Calu3 (cell line): Measurements from ENCODE around the gene EFHD2. TPM values are rescaled to one million over a fixed set of nuclear protein-coding genes. Genes with fewer than 3 reads are reported as not detected.

ENCODE experiments used
- BruUV-seq: library from RNA; stranded (reverse); fragments of 400-500 nt; replicated peaks from 2 replicates; lab custom pipeline; 2021; lab: Mats Ljungman, UMichigan
- CTCF ChIA-PET: fragments of 300-600 bp; sonication (Branson Sonifier 250); formaldehyde crosslinking; loops from one replicate; lab custom pipeline; 2022; ENCODE audit warnings: antibody characterized with exemption; lab: Charles Lee
- DNase-seq: peaks from one replicate; pipeline ENCODE4 v3.0.0; 2022
- H3K27ac Mint-ChIP-seq: one replicate; pipeline ENCODE4 v1.8.0; 2022; ENCODE audit warnings: mixed read lengths; ENCODE audit not compliant: unreplicated experiment
- H3K27me3 Mint-ChIP-seq: one replicate; pipeline ENCODE4 v1.8.0; 2022; ENCODE audit warnings: mixed read lengths; ENCODE audit not compliant: unreplicated experiment
- H3K36me3 Mint-ChIP-seq: one replicate; pipeline ENCODE4 v1.8.0; 2022; ENCODE audit warnings: mild to moderate bottlenecking, moderate library complexity, mixed read lengths; ENCODE audit not compliant: insufficient read depth, unreplicated experiment
- H3K4me1 Mint-ChIP-seq: one replicate; pipeline ENCODE4 v1.8.0; 2022; ENCODE audit warnings: mild to moderate bottlenecking, low read depth, mixed read lengths; ENCODE audit not compliant: unreplicated experiment
- H3K4me3 Mint-ChIP-seq: one replicate; pipeline ENCODE4 v1.8.0; 2022; ENCODE audit warnings: mild to moderate bottlenecking, low read depth, moderate library complexity, mixed read lengths; ENCODE audit not compliant: unreplicated experiment
- H3K9me3 Mint-ChIP-seq: one replicate; pipeline ENCODE4 v1.8.0; 2022; ENCODE audit warnings: low read depth, mixed read lengths; ENCODE audit not compliant: unreplicated experiment
- intact Hi-C: fragments of 100-400 bp; cut with micrococcal nuclease; formaldehyde crosslinking; loops from one replicate; pipeline ENCODE4 v1.10.0; 2022; ENCODE audit not compliant: unreplicated experiment
- total RNA-seq: library from RNA; stranded (reverse); gene quantifications from 2 replicates; pipeline ENCODE4 v1.2.3, GENCODE V29; 2022
- TF ChIP-seq, protein P1 (sequence below): fragments of 200-600 bp; IDR thresholded peaks from one replicate; pipeline ENCODE4 v1.8.0; 2022; ENCODE audit warnings: antibody characterized with exemption; ENCODE audit not compliant: unreplicated experiment

Gene EFHD2
- total RNA-seq, 1 experiment from 2014 or later: 51.0 TPM

DNA sequence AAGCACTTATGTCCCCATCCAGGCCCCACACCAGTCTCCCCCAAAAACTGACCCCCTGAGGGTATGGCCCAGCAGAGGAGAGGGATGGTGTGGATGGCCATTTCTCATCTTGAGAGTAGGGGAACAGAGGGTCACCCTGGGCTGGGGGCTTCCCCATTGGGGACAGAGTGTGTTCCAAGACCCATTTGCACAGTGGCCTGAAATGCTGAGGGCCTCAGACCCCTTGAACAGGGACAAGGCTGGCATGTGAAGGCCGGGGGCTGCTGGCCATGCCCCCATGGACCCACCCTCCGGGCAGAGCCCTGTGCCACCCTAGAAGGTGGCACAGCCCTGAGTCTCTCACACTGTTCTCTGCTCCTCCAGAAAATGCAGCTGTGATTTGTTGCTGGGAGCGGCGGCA lies 36.5 kb downstream of the EFHD2 start:
- no TSS peak for BruUV-seq
- intact Hi-C loops: no loop called here
- H3K27me3 Mint-ChIP-seq: peaks cover 27% of the 10 kb centered on the region
- CTCF ChIA-PET: no interaction called here
- H3K36me3 Mint-ChIP-seq: no peaks in the 10 kb centered on the region
- DNase-seq: no peak
- TF ChIP-seq, protein P1, sequence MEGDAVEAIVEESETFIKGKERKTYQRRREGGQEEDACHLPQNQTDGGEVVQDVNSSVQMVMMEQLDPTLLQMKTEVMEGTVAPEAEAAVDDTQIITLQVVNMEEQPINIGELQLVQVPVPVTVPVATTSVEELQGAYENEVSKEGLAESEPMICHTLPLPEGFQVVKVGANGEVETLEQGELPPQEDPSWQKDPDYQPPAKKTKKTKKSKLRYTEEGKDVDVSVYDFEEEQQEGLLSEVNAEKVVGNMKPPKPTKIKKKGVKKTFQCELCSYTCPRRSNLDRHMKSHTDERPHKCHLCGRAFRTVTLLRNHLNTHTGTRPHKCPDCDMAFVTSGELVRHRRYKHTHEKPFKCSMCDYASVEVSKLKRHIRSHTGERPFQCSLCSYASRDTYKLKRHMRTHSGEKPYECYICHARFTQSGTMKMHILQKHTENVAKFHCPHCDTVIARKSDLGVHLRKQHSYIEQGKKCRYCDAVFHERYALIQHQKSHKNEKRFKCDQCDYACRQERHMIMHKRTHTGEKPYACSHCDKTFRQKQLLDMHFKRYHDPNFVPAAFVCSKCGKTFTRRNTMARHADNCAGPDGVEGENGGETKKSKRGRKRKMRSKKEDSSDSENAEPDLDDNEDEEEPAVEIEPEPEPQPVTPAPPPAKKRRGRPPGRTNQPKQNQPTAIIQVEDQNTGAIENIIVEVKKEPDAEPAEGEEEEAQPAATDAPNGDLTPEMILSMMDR: no peak
- no peaks in the 10 kb centered on the region for H3K9me3 Mint-ChIP-seq
- H3K27ac Mint-ChIP-seq: no peak overlapping the region
- no peaks in the 10 kb centered on the region for H3K4me1 Mint-ChIP-seq
- H3K4me3 Mint-ChIP-seq: no peak overlapping the region

DNA sequence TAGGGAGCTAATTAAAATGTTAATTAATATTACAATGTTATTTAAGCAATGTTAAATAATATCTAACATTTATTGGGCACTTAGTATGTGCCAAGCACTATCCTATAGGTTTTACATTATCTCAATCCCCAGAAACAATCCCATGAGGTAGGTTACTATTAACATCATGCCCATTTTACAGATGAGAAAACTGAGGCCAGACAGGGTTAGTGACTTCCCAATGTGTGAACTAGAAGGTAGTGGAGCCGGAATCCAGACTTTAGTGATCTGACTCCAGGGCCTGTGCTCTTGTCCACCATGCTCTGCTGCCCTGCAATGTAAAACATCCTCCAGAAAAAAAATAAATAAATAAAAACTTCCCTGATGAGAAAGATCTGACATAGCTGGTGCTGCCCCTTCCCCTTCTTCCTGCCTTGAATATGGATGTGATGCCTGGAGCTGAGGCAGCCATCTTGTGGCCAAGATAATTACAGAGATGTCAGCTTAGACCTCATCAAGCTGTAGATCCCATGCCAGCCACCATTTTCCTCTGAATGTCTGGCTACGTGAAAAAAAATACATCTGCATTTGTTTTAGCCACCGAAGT lies 39.3 kb downstream of the EFHD2 start:
- H3K36me3 Mint-ChIP-seq: no peaks in the 10 kb centered on the region
- CTCF ChIA-PET: no interaction called here
- peaks cover 27% of the 10 kb centered on the region for H3K27me3 Mint-ChIP-seq
- DNase-seq: no peak
- intact Hi-C loops: no loop called here
- TF ChIP-seq, protein P1: no peak
- H3K9me3 Mint-ChIP-seq: no peaks in the 10 kb centered on the region
- H3K27ac Mint-ChIP-seq: no peak overlapping the region
- H3K4me3 Mint-ChIP-seq: no peak overlapping the region
- no peaks in the 10 kb centered on the region for H3K4me1 Mint-ChIP-seq
- no TSS peak for BruUV-seq

DNA sequence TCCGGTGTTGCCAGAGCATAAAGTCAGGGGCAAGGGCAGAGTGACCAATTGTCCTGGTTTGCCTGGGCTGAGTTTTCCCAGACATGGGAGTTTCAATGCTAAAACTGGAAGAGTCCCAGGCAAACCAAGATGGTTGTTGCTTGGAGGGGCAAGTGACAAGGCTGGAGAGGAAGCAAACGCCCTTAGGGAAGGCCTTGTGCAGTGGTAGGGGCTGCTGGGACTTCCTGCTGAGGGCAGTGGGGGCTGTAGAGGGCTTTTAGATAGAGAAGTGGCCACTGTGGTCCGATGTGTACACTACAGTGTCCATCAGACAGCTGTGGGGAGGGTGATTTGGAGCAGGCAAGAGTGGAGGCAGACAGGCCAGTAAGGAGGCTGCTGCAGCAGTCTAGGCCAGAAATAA lies 39.9 kb downstream of the EFHD2 start:
- peaks cover 27% of the 10 kb centered on the region for H3K27me3 Mint-ChIP-seq
- intact Hi-C loops: no loop called here
- no TSS peak for BruUV-seq
- no peak overlapping the region for H3K27ac Mint-ChIP-seq
- H3K4me1 Mint-ChIP-seq: no peaks in the 10 kb centered on the region
- TF ChIP-seq, protein P1: no peak
- no peak for DNase-seq
- H3K9me3 Mint-ChIP-seq: no peaks in the 10 kb centered on the region
- CTCF ChIA-PET: no interaction called here
- no peaks in the 10 kb centered on the region for H3K36me3 Mint-ChIP-seq
- no peak overlapping the region for H3K4me3 Mint-ChIP-seq

DNA sequence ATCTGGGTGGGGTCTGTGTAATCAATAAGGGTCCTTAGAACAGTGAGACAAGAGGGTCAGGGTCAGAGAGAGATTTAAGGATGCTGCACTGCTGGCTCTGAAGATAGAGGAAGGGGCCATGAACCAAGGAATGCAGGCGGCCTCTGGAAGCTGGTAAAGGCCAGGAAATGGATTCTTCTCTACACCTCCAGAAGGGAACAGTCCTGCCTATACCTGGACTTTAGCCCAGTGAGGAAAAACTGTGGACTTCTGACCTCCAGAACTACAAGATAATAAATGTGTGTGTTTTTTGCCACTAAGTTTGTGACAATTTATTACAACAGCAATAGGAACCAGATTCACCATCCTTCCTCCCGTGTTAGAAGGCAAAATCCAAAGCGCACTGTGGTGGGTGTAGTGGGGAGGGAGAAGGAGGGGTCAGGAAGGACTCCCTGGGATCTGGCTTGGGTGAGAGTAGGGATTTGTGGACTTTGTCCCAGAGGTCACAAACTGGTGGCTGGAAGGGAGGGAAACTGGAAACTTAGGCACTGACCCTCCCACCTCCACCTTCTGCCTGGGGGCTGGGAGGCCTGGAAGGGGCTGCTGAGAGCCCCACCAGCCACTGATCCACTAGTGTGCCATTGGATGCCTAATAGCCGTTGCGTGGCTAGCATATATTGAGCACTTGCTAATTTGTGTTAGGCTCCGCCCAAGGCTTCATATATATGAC lies 41.5 kb downstream of the EFHD2 start:
- DNase-seq: no peak
- Mint-ChIP-seq H3K4me1 (no peaks in the 10 kb centered on the region), H3K27me3 (peaks cover 15% of the 10 kb centered on the region), H3K9me3 (no peaks in the 10 kb centered on the region), H3K27ac (no peak overlapping the region), H3K4me3 (no peak overlapping the region), H3K36me3 (no peaks in the 10 kb centered on the region)
- TF ChIP-seq, protein P1: no peak
- CTCF ChIA-PET: no interaction called here
- intact Hi-C loops: no loop called here
- BruUV-seq: no TSS peak
